Spleen (tissue), 11 donors: ENCODE measurements around the gene SUCNR1. TPM values are rescaled to one million over a fixed set of nuclear protein-coding genes. Genes with fewer than 3 reads are reported as not detected.

Source experiments
- DNase-seq: peaks from one replicate; pipeline ENCODE4 v3.0.0-alpha.2; 2020
- H3K27ac ChIP-seq, 8 donors: fragments of 200-600 bp; sonication (generic) in 7 of 8; 1 replicate in 4 of 8; 2 replicates in 4 of 8; pipeline versions ENCODE4 v1.5.0 to v1.8.0; 2016 to 2021; ENCODE audit warnings: inconsistent platforms in 4 of 8, mild to moderate bottlenecking in 4 of 8, moderate library complexity in 1 of 8
- H3K27me3 ChIP-seq, 7 donors: fragments of 200-600 bp; sonication (generic) in 6 of 7; replicated peaks in 1 of 7; 1 replicate in 4 of 7; 2 replicates in 3 of 7; pipeline versions ENCODE4 v1.5.0 to v1.8.0; 2016 to 2021; ENCODE audit warnings: inconsistent platforms in 3 of 7, mild to moderate bottlenecking in 1 of 7
- H3K36me3 ChIP-seq, 6 donors: fragments of 200-600 bp; sonication (generic) in 5 of 6; 1 replicate in 4 of 6; 2 replicates in 2 of 6; pipeline versions ENCODE4 v1.5.0 to v1.8.0; 2016 to 2021; ENCODE audit warnings: inconsistent platforms in 2 of 6
- H3K4me1 ChIP-seq, 6 donors: fragments of 200-600 bp; sonication (generic) in 5 of 6; 1 replicate in 3 of 6; 2 replicates in 3 of 6; pipeline versions ENCODE4 v1.5.0 to v1.8.0; 2016 to 2021; ENCODE audit warnings: inconsistent platforms in 3 of 6
- H3K4me3 ChIP-seq, 8 donors: fragments of 200-600 bp; sonication (generic) in 7 of 8; 1 replicate in 4 of 8; 2 replicates in 4 of 8; pipeline versions ENCODE4 v1.5.0 to v1.8.0; 2016 to 2021; ENCODE audit warnings: inconsistent platforms in 4 of 8, mild to moderate bottlenecking in 4 of 8, moderate library complexity in 2 of 8
- H3K9me3 ChIP-seq, 8 donors: fragments of 200-600 bp; sonication (generic) in 7 of 8; 1 replicate in 4 of 8; 2 replicates in 4 of 8; pipeline versions ENCODE4 v1.5.0 to v1.8.0; 2016 to 2021; ENCODE audit warnings: inconsistent platforms in 4 of 8
- POLR2A ChIP-seq, 3 donors: fragments of 450-650 bp; IDR thresholded peaks; one replicate each; pipeline ENCODE4 v1.5.1; 2017; ENCODE audit warnings: antibody characterized with exemption in 3 of 3, mild to moderate bottlenecking in 1 of 3
- POLR2AphosphoS5 ChIP-seq, 3 donors: sonication (generic); formaldehyde crosslinking; IDR thresholded peaks; one replicate each; pipeline ENCODE4 v1.5.1; 2017; ENCODE audit warnings: antibody characterized with exemption in 3 of 3
- WGBS, 5 donors: extraction: QIAGEN DNeasy Blood & Tissue Kit in 3 of 5; methylation state at CpG; one replicate each; pipeline versions ENCODE4 v1.1.5 to v1.1.7; 2013 to 2018; 5-methylcytosine and 5-hydroxymethylcytosine counted together
- intact Hi-C: fragments of 100-400 bp; cut with DNase I; formaldehyde crosslinking; loops from one replicate; pipeline ENCODE4 v1.15.0; 2023; ENCODE audit warnings: low total_unique reads
- polyA plus RNA-seq, 3 donors: library from polyadenylated mRNA; stranded (reverse); fragments of 200-250 nt; gene quantifications; one replicate each; pipeline ENCODE4 v1.2.1, GENCODE V29; 2013
- total RNA-seq, 7 donors: library from RNA; depleted of rRNA in 3 of 7; stranded (reverse); fragments of >200 nt in 3 of 7; fragmentation: NEBNext Ultra II Directional in 4 of 7; extraction: Animal tissue kit (Norgen Biotek cat#: 25700) in 4 of 7; gene quantifications; one replicate each; pipeline versions ENCODE4 v1.1.0 to v1.2.1, GENCODE V29; 2016 to 2021
- TF ChIP-seq, protein P1 (sequence below), 11 experiments: fragments of 200-600 bp in 7 of 11; fragments of 450-650 bp in 4 of 11; sonication (generic) in 4 of 11; IDR thresholded peaks in 8 of 11; conservative IDR thresholded peaks in 3 of 11; 1 replicate in 7 of 11; 2 replicates in 4 of 11; pipeline versions ENCODE4 v1.4.0 to v1.8.0; 2016 to 2021; ENCODE audit warnings: antibody characterized with exemption in 11 of 11, inconsistent platforms in 4 of 11, mild to moderate bottlenecking in 1 of 11
- donor health status: healthy with polysubstance abuse.
- donor health status: DM: no; HTN: no; CAD: no; lungs with moderate emphysema.
- donor health status: DM: no; HTN: no; CAD: no.
- donor health status: Bipolar disorder and iron deficiency.
- donor health status: healthy.
- donor health status: DM: no; HTN: no; CAD: no.
- donor health status: DM: yes; HTN: yes; CAD: no.

SUCNR1 gene
- total and polyA plus RNA-seq, 10 donors, result 0.37 to 21.5 (median 8.9) TPM

DNA sequence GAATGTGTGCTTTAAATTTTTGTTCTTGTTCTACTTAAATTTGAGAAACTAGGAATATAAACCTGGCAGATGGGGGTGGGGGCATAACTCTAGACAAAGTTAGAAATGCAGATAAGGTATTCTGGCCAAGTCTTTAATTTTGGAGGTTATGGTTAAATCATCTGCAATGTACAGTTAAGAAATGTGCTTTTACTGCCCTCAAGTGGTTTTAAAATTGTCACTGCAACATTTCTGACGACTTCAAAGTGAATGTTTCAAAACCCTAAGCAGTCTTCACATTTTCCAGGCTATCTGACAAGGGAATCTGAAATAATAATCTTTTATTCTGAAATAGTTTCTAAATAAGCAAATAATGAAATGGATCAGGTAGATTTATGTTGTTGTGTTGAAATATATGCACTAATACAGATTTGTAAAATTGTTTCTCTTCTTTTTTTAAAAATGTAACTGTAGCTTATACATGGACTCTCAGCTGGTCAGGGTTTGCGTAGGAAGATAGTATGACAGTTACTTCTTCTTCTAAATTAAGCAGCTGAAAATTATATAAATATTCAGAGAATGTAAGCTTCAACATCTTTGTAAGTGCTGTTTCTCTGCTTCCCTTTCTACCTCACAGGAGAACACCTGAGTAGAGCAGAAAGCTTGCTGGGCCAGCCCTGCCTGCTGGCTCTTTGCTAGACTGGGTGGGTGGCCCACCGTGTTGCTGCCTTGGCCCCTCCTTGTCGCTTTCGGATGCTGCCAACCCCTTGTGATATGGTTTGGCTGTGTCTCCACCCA lies 45.0 kb downstream of the SUCNR1 start:
- Histone ChIP-seq H3K27me3 (no peaks in the 10 kb centered on the region), H3K4me3 (no peak overlapping the region), H3K4me1 (no peaks in the 10 kb centered on the region), H3K27ac (no peak overlapping the region), H3K36me3 (no peaks in the 10 kb centered on the region), H3K9me3 (no peaks in the 10 kb centered on the region)
- 61 to 70% (median 67%) methylated on average over 5 of the region's 5 CpGs for WGBS, 5 donors
- intact Hi-C loops, result loop anchor here (10.0 kb wide), 1 partner anchor 474 kb away; no protein-coding TSS in a partner anchor
- no peak for DNase-seq
- no peak for TF ChIP-seq POLR2A (IDR thresholded peaks at IDR 0.05)
- no peak for TF ChIP-seq POLR2AphosphoS5 (IDR thresholded peaks at IDR 0.05)
- TF ChIP-seq, protein P1, sequence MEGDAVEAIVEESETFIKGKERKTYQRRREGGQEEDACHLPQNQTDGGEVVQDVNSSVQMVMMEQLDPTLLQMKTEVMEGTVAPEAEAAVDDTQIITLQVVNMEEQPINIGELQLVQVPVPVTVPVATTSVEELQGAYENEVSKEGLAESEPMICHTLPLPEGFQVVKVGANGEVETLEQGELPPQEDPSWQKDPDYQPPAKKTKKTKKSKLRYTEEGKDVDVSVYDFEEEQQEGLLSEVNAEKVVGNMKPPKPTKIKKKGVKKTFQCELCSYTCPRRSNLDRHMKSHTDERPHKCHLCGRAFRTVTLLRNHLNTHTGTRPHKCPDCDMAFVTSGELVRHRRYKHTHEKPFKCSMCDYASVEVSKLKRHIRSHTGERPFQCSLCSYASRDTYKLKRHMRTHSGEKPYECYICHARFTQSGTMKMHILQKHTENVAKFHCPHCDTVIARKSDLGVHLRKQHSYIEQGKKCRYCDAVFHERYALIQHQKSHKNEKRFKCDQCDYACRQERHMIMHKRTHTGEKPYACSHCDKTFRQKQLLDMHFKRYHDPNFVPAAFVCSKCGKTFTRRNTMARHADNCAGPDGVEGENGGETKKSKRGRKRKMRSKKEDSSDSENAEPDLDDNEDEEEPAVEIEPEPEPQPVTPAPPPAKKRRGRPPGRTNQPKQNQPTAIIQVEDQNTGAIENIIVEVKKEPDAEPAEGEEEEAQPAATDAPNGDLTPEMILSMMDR (IDR thresholded peaks at IDR 0.05 in 8 of 11, conservative IDR thresholded peaks at IDR 0.05 in 3 of 11), result peak; percentile 20 to 67 (median 55)

DNA sequence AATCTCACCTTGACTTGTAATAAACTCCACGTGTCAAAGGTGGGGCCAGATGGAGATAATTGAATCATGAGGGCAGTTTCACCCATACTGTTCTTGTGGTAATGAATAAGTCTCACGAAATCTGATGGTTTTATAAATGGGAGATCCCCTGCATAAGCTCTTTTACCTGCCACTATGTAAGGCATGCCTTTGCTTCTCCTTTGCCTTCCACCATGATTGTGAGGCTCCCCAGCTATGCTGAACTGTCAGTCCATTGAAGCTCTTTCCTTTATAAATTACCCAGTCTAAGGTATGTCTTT lies 45.5 kb downstream of the SUCNR1 start:
- Histone ChIP-seq H3K27me3 (no peaks in the 10 kb centered on the region), H3K4me1 (no peaks in the 10 kb centered on the region), H3K27ac (no peak overlapping the region), H3K9me3 (no peaks in the 10 kb centered on the region), H3K4me3 (no peak overlapping the region), H3K36me3 (no peaks in the 10 kb centered on the region)
- intact Hi-C loops, result loop anchor here (10.0 kb wide), 1 partner anchor 474 kb away; no protein-coding TSS in a partner anchor
- WGBS, 5 donors, result 63 to 88% (median 71%) methylated on average over 2 of the region's 2 CpGs
- no peak for TF ChIP-seq POLR2AphosphoS5 (IDR thresholded peaks at IDR 0.05)
- TF ChIP-seq, protein P1 (IDR thresholded peaks at IDR 0.05 in 8 of 11, conservative IDR thresholded peaks at IDR 0.05 in 3 of 11), result no peak
- TF ChIP-seq POLR2A (IDR thresholded peaks at IDR 0.05), result no peak
- no peak for DNase-seq

DNA sequence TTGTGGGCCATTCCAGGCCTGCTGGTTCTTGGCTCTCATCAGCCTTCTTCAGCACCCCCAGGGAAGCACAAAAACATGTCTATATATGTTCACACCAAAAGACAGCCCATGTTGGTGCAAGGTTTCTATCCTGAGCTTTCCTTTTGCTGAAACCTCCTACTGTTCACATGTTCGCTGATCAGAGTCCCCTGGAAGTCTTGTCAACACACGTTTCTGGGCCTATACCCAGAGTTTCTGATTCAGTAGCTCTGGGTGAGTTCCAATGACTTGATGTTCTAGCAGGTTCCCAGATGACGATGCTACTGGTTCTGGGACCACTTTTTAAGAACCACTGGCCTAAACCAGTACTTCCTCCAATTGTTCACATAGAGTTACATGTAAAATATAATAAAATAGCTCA lies 46.0 kb downstream of the SUCNR1 start:
- Histone ChIP-seq H3K9me3 (no peaks in the 10 kb centered on the region), H3K4me1 (no peaks in the 10 kb centered on the region), H3K27me3 (no peaks in the 10 kb centered on the region), H3K27ac (no peak overlapping the region), H3K4me3 (no peak overlapping the region), H3K36me3 (no peaks in the 10 kb centered on the region)
- TF ChIP-seq, protein P1 (IDR thresholded peaks at IDR 0.05 in 8 of 11, conservative IDR thresholded peaks at IDR 0.05 in 3 of 11), result no peak
- no peak for TF ChIP-seq POLR2A (IDR thresholded peaks at IDR 0.05)
- no peak for TF ChIP-seq POLR2AphosphoS5 (IDR thresholded peaks at IDR 0.05)
- WGBS, 5 donors, result 75 to 89% (median 82%) methylated on average over 3 of the region's 3 CpGs
- DNase-seq, result no peak
- intact Hi-C loops, result loop anchor here (10.0 kb wide), 1 partner anchor 475 kb away; no protein-coding TSS in a partner anchor

DNA sequence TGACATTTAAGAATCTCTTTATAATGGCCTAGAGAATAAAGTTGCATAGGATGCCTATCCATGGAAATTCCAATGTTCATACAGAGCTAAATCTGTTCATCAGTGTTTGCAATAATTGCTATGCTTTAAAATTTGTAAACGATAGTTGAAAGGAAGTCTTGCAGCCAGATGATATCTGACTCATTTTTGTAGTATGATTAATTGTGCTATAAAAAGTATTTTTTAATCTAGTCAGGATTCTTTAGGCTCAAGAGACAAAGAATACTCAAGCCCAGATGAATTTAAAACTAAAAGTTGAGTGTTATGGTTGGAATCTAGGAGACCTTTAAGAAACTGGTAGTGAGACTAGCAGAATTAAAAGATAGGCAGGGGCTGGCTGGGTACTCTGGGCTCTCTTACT lies 50.5 kb downstream of the SUCNR1 start:
- no peaks in the 10 kb centered on the region for H3K9me3 ChIP-seq
- TF ChIP-seq POLR2AphosphoS5 (IDR thresholded peaks at IDR 0.05) (no peak), POLR2A (IDR thresholded peaks at IDR 0.05) (no peak)
- TF ChIP-seq, protein P1 (IDR thresholded peaks at IDR 0.05 in 8 of 11, conservative IDR thresholded peaks at IDR 0.05 in 3 of 11), result no peak
- WGBS, 5 donors, result 14 to 31% (median 22%) methylated on average over 1 of the region's 1 CpG
- intact Hi-C loops, result no loop called here
- no peak overlapping the region for H3K27ac ChIP-seq
- no peaks in the 10 kb centered on the region for H3K4me1 ChIP-seq
- DNase-seq, result no peak
- no peaks in the 10 kb centered on the region for H3K36me3 ChIP-seq
- H3K4me3 ChIP-seq, result no peak overlapping the region
- no peaks in the 10 kb centered on the region for H3K27me3 ChIP-seq
